Mesendoderm (in vitro differentiated cells): ENCODE data around the gene APMAP.

ENCODE experiments used
- DNase-seq: peaks from one replicate; pipeline ENCODE4 v3.0.0; 2013
- H2AK5ac ChIP-seq: 2 replicates; pipeline ENCODE4 v1.6.1; 2013; ENCODE audit warnings: low read length, inconsistent platforms
- H2BK120ac ChIP-seq: 2 replicates; pipeline ENCODE4 v1.6.1; 2013; ENCODE audit warnings: low read depth, mild to moderate bottlenecking, low read length, moderate library complexity, mixed read lengths
- H2BK15ac ChIP-seq: replicated peaks from 2 replicates; pipeline ENCODE4 v1.6.1; 2013; ENCODE audit warnings: low read depth, mild to moderate bottlenecking, moderate library complexity
- H2BK5ac ChIP-seq: 2 replicates; pipeline ENCODE4 v1.6.1; 2013; ENCODE audit warnings: low read length, inconsistent platforms
- H3K18ac ChIP-seq: 2 replicates; pipeline ENCODE4 v1.6.1; 2013; ENCODE audit warnings: mild to moderate bottlenecking, low read length, mixed read lengths
- H3K23ac ChIP-seq: one replicate; pipeline ENCODE4 v1.6.1; 2013; ENCODE audit warnings: low read length
- H3K27ac ChIP-seq: 2 replicates; pipeline ENCODE4 v1.5.1; 2013; ENCODE audit warnings: low read depth, mild to moderate bottlenecking, inconsistent platforms, low read length, moderate library complexity
- H3K27me3 ChIP-seq: 2 replicates; pipeline ENCODE4 v1.6.1; 2013; ENCODE audit warnings: low read length, control low read depth, mild to moderate bottlenecking, inconsistent platforms; ENCODE audit not compliant: insufficient read depth, poor library complexity
- H3K36me3 ChIP-seq: 2 replicates; pipeline ENCODE4 v1.6.1; 2013; ENCODE audit warnings: low read length, inconsistent platforms; ENCODE audit not compliant: control insufficient read depth, insufficient read depth
- H3K4ac ChIP-seq: one replicate; pipeline ENCODE4 v1.6.1; 2013; ENCODE audit warnings: low read depth, mild to moderate bottlenecking, low read length, moderate library complexity
- H3K4me1 ChIP-seq: 2 replicates; pipeline ENCODE4 v1.6.1; 2013; ENCODE audit warnings: low read depth, low read length, inconsistent platforms; ENCODE audit not compliant: control insufficient read depth
- H3K4me2 ChIP-seq: 2 replicates; pipeline ENCODE4 v1.6.1; 2013; ENCODE audit warnings: low read length
- H3K4me3 ChIP-seq: 2 replicates; pipeline ENCODE4 v1.5.1; 2013; ENCODE audit warnings: mild to moderate bottlenecking, low read length
- H3K56ac ChIP-seq: one replicate; pipeline ENCODE4 v1.6.1; 2013; ENCODE audit warnings: low read length
- H3K79me1 ChIP-seq: 2 replicates; pipeline ENCODE4 v1.6.1; 2013; ENCODE audit warnings: low read length, inconsistent platforms
- H3K79me2 ChIP-seq: 2 replicates; pipeline ENCODE4 v1.6.1; 2013; ENCODE audit warnings: mild to moderate bottlenecking, low read length; ENCODE audit not compliant: control insufficient read depth, insufficient read depth
- H3K9ac ChIP-seq: 2 replicates; pipeline ENCODE4 v1.6.1; 2013; ENCODE audit warnings: low read length, inconsistent platforms
- H4K5ac ChIP-seq: one replicate; pipeline ENCODE4 v1.6.1; 2013; ENCODE audit warnings: low read length
- H4K8ac ChIP-seq: one replicate; pipeline ENCODE4 v1.6.1; 2013; ENCODE audit warnings: low read depth, mild to moderate bottlenecking, control low read depth, low read length, moderate library complexity
- WGBS: extraction: QIAGEN DNeasy Blood & Tissue Kit; methylation state at CpG from one replicate; pipeline ENCODE4 v1.1.7; 2013; ENCODE audit warnings: low lambda C conversion rate, missing lambda C conversion rate; ENCODE audit not compliant: insufficient coverage; ENCODE audit errors: extremely low coverage; 5-methylcytosine and 5-hydroxymethylcytosine counted together

Gene APMAP

GRCh38 chr20:24938498-24938897 is 54.1 kb downstream of the APMAP start:
- H4K5ac ChIP-seq, result no peak overlapping the region
- H3K27me3 ChIP-seq, result no peaks in the 10 kb centered on the region
- H3K4me1 ChIP-seq, result no peaks in the 10 kb centered on the region
- no peak overlapping the region for H2AK5ac ChIP-seq
- WGBS, result no CpG with 5 or more reads among the region's 5 CpGs
- H3K4me2 ChIP-seq, result no peak overlapping the region
- no peaks in the 10 kb centered on the region for H3K36me3 ChIP-seq
- no peak overlapping the region for H2BK5ac ChIP-seq
- H3K27ac ChIP-seq, result no peak overlapping the region
- DNase-seq, result no peak
- H3K18ac ChIP-seq, result no peak overlapping the region
- H2BK15ac ChIP-seq, result no peak overlapping the region
- no peak overlapping the region for H3K4me3 ChIP-seq
- H3K23ac ChIP-seq, result no peak overlapping the region
- no peak overlapping the region for H3K4ac ChIP-seq
- H2BK120ac ChIP-seq, result no peak overlapping the region
- H3K9ac ChIP-seq, result no peak overlapping the region
- no peaks in the 10 kb centered on the region for H3K79me2 ChIP-seq
- no peak overlapping the region for H4K8ac ChIP-seq
- no peak overlapping the region for H3K56ac ChIP-seq
- H3K79me1 ChIP-seq, result no peaks in the 10 kb centered on the region

- no peak for DNase-seq
- Histone ChIP-seq H3K4ac (no peak overlapping the region), H3K79me2 (no peaks in the 10 kb centered on the region), H3K27ac (no peak overlapping the region), H2BK5ac (no peak overlapping the region), H3K4me3 (no peak overlapping the region), H2BK15ac (no peak overlapping the region), H4K8ac (no peak overlapping the region), H4K5ac (no peak overlapping the region), H3K36me3 (no peaks in the 10 kb centered on the region), H3K23ac (no peak overlapping the region), H2AK5ac (no peak overlapping the region), H3K4me2 (no peak overlapping the region), H3K56ac (no peak overlapping the region), H3K79me1 (no peaks in the 10 kb centered on the region), H3K4me1 (no peaks in the 10 kb centered on the region), H3K9ac (no peak overlapping the region), H3K18ac (no peak overlapping the region), H2BK120ac (no peak overlapping the region), H3K27me3 (no peaks in the 10 kb centered on the region)
- WGBS, result no CpG with 5 or more reads among the region's 1 CpG
These were observed 55.0 kb downstream of the APMAP start for GRCh38 chr20:24937579-24937978.

DNA sequence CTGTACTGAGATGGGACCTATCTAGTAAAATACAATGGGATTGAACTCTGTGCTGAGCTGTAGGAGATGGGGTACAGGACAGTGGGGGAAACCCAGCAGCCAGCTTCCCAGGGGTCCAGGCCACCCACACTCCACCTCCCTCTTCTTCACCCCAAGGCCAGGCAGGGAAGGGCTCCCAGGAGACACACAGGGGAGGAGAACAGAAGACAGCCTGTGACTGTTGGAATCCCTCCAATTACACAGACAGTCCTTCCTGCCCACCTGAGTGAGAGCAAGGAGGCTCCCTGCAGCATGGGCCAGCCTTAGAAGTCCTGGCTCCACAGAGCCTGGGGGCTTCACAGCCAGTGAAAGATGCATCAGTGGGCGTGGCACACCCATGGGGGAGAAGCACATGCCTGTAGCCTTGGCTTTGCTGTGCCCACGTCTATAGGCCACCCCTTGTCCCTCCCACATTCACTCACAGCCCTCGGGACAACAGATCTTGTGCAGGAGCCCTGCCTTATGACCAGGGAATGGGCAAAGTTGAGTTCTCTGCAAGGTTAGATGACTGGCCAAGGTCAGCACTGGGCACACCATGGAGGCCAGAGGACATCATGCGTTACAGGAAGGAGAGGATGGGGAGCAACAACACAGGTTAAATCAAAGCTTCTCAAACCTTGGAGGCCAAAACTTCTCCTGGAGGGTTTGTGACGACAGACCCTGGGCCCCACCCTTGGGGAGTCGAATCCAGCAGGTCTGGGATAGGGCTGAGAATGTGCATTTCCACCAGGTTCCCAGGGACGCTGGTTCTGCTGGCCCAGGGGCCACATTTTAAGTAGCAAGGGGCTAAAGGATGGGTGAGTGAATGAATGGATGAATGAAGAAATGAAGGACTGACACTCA is 55.8 kb downstream of the APMAP start:
- Histone ChIP-seq H3K27ac (no peak overlapping the region), H3K56ac (no peak overlapping the region), H3K4me1 (no peaks in the 10 kb centered on the region), H3K27me3 (no peaks in the 10 kb centered on the region), H3K79me2 (no peaks in the 10 kb centered on the region), H2BK120ac (no peak overlapping the region), H2BK15ac (no peak overlapping the region), H3K4me2 (no peak overlapping the region), H4K8ac (no peak overlapping the region), H3K18ac (no peak overlapping the region), H4K5ac (no peak overlapping the region), H3K4me3 (no peak overlapping the region), H3K23ac (no peak overlapping the region), H2AK5ac (no peak overlapping the region), H3K79me1 (no peaks in the 10 kb centered on the region), H3K9ac (no peak overlapping the region), H3K4ac (no peak overlapping the region), H3K36me3 (no peaks in the 10 kb centered on the region), H2BK5ac (no peak overlapping the region)
- WGBS, result no CpG with 5 or more reads among the region's 7 CpGs
- no peak for DNase-seq

GRCh38 chr20:24935766-24936525 is 56.6 kb downstream of the APMAP start:
- DNase-seq, result no peak
- Histone ChIP-seq H3K9ac (no peak overlapping the region), H3K27me3 (no peaks in the 10 kb centered on the region), H2BK5ac (no peak overlapping the region), H3K36me3 (no peaks in the 10 kb centered on the region), H3K79me1 (no peaks in the 10 kb centered on the region), H3K18ac (no peak overlapping the region), H3K56ac (no peak overlapping the region), H3K4me3 (no peak overlapping the region), H2AK5ac (no peak overlapping the region), H3K23ac (no peak overlapping the region), H3K79me2 (no peaks in the 10 kb centered on the region), H3K4me1 (no peaks in the 10 kb centered on the region), H2BK120ac (no peak overlapping the region), H4K5ac (no peak overlapping the region), H3K4me2 (no peak overlapping the region), H3K4ac (no peak overlapping the region), H3K27ac (no peak overlapping the region), H2BK15ac (no peak overlapping the region), H4K8ac (no peak overlapping the region)
- WGBS, result no CpG with 5 or more reads among the region's 4 CpGs

DNA sequence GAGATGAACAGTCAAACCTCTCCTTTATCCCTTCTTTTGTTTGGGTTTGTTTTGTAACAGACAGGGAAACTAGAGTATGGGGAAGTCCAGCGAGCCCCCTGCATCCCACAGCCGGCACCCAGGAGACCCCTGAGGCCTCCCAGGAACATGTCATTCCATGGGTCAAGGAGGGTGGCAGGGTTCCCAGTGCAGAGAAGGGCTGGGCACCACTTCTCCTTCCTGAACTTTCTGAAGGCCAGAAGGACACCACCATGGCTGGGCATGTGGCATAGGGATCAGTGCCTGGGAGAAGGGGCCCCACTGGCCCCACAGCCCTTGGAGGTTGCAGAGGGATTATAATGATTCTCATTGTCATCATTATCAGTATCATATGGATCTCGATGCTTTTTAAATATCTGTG is 57.4 kb downstream of the APMAP start:
- Histone ChIP-seq H2AK5ac (no peak overlapping the region), H2BK5ac (no peak overlapping the region), H4K8ac (no peak overlapping the region), H3K79me2 (no peaks in the 10 kb centered on the region), H3K23ac (no peak overlapping the region), H2BK120ac (no peak overlapping the region), H4K5ac (no peak overlapping the region), H3K4me2 (no peak overlapping the region), H3K9ac (no peak overlapping the region), H3K79me1 (no peaks in the 10 kb centered on the region), H3K27ac (no peak overlapping the region), H3K27me3 (no peaks in the 10 kb centered on the region), H3K4ac (no peak overlapping the region), H3K4me3 (no peak overlapping the region), H3K36me3 (no peaks in the 10 kb centered on the region), H2BK15ac (no peak overlapping the region), H3K4me1 (no peaks in the 10 kb centered on the region), H3K56ac (no peak overlapping the region), H3K18ac (no peak overlapping the region)
- WGBS, result no CpG with 5 or more reads among the region's 3 CpGs
- DNase-seq, result no peak
